H1 (cell line): ENCODE results near the gene DBF4B. TPM values are rescaled to one million over a fixed set of nuclear protein-coding genes. Genes with fewer than 3 reads are reported as not detected.

Source experiments
- CTCF ChIA-PET: fragments of 300-600 bp; sonication (Branson Sonifier 250); formaldehyde crosslinking; loops from one replicate; lab custom pipeline; 2021; ENCODE audit not compliant: partially characterized antibody; lab: Charles Lee
- POLR2A ChIA-PET: fragments of 300-600 bp; sonication (Branson Sonifier 250); formaldehyde crosslinking; loops from one replicate; lab custom pipeline; 2021; ENCODE audit warnings: inconsistent platforms; ENCODE audit not compliant: partially characterized antibody; lab: Charles Lee
- DNase-seq, 2 experiments: peaks; one replicate each; pipeline versions ENCODE4 v3.0.0 to v3.0.0-alpha.2; 2010 to 2022; ENCODE audit warnings: low spot score in 2 of 2, low read depth in 1 of 2, mixed read lengths in 1 of 2
- FAIRE-seq: peaks from 2 replicates; lab custom pipeline; 2011; peaks lifted over from hg19 to GRCh38; lab: Jason Lieb, UNC
- H2AFZ ChIP-seq: 2 replicates; pipeline ENCODE4 v1.8.1; 2012; ENCODE audit warnings: low read length, inconsistent platforms
- H2AK5ac ChIP-seq: 2 replicates; pipeline ENCODE4 v1.6.1; 2013; ENCODE audit warnings: low read depth, low read length
- H2BK120ac ChIP-seq: replicated peaks from 2 replicates; pipeline ENCODE3; 2013; ENCODE audit warnings: low read depth, low read length, inconsistent platforms
- H2BK12ac ChIP-seq: 2 replicates; pipeline ENCODE4 v1.6.1; 2013; ENCODE audit warnings: low read depth, low read length
- H2BK15ac ChIP-seq: 2 replicates; pipeline ENCODE4 v1.6.1; 2013; ENCODE audit warnings: low read length
- H2BK20ac ChIP-seq: 2 replicates; pipeline ENCODE4 v1.6.1; 2013; ENCODE audit warnings: low read length
- H2BK5ac ChIP-seq: 2 replicates; pipeline ENCODE4 v1.6.1; 2013; ENCODE audit warnings: low read depth, low read length
- H3K14ac ChIP-seq: 2 replicates; pipeline ENCODE4 v1.6.1; 2013; ENCODE audit warnings: inconsistent platforms; ENCODE audit not compliant: insufficient read length
- H3K18ac ChIP-seq: 2 replicates; pipeline ENCODE4 v1.6.1; 2013; ENCODE audit warnings: low read length; ENCODE audit errors: extremely low read depth
- H3K23ac ChIP-seq: 2 replicates; pipeline ENCODE4 v1.6.1; 2013; ENCODE audit warnings: inconsistent platforms; ENCODE audit not compliant: insufficient read length
- H3K23me2 ChIP-seq: 2 replicates; pipeline ENCODE4 v1.6.1; 2013; ENCODE audit warnings: low read depth, low read length
- H3K27ac ChIP-seq: 2 replicates; pipeline ENCODE4 v1.6.1; 2011; ENCODE audit warnings: low read depth, low read length, inconsistent platforms
- H3K27me3 ChIP-seq, 4 experiments: replicated peaks in 1 of 4; 1 replicate in 1 of 4; 2 replicates in 3 of 4; pipeline versions ENCODE4 v1.6.1 to v1.8.1; 2011 to 2013; ENCODE audit warnings: low read length in 3 of 4, mild to moderate bottlenecking in 3 of 4, inconsistent platforms in 2 of 4, mixed read lengths in 2 of 4, moderate library complexity in 1 of 4; ENCODE audit not compliant: control insufficient read depth in 3 of 4, insufficient read depth in 3 of 4; ENCODE audit errors: extremely low read depth in 1 of 4
- H3K36me3 ChIP-seq, 4 experiments: 2 replicates each; pipeline versions ENCODE4 v1.6.1 to v1.8.1; 2011 to 2013; ENCODE audit warnings: mild to moderate bottlenecking in 4 of 4, low read length in 3 of 4, moderate library complexity in 2 of 4, control low read depth in 1 of 4, inconsistent platforms in 1 of 4; ENCODE audit not compliant: insufficient read depth in 4 of 4, control insufficient read depth in 2 of 4
- H3K4ac ChIP-seq: replicated peaks from 2 replicates; pipeline ENCODE3; 2013; ENCODE audit warnings: low read length, low read depth, mixed read lengths, inconsistent platforms; ENCODE audit not compliant: insufficient read length
- H3K4me1 ChIP-seq, 4 experiments: replicated peaks in 1 of 4; 1 replicate in 1 of 4; 2 replicates in 3 of 4; pipeline versions ENCODE4 v1.6.1 to v1.8.1; 2011 to 2013; ENCODE audit warnings: low read length in 3 of 4, inconsistent platforms in 2 of 4, mixed read lengths in 1 of 4; ENCODE audit not compliant: insufficient read depth in 4 of 4, control insufficient read depth in 3 of 4
- H3K4me2 ChIP-seq, 2 experiments: 2 replicates each; pipeline versions ENCODE4 v1.6.1 to v1.8.1; 2011 to 2013; ENCODE audit warnings: low read depth in 2 of 2, low read length in 2 of 2, control low read depth in 1 of 2, inconsistent platforms in 1 of 2, mild to moderate bottlenecking in 1 of 2; ENCODE audit not compliant: insufficient read depth in 1 of 2
- H3K4me3 ChIP-seq, 4 experiments: fragments of 200-600, 300-600 bp in 1 of 4; sonication (generic), shearing (Covaris generic), sonication (Bioruptor Twin) in 1 of 4; 2 replicates each; pipeline versions ENCODE4 v1.5.1 to v1.8.1; 2011 to 2016; ENCODE audit warnings: low read length in 4 of 4, low read depth in 3 of 4, control low read depth in 2 of 4, inconsistent platforms in 2 of 4, mild to moderate bottlenecking in 2 of 4, mixed read lengths in 1 of 4, moderate library complexity in 1 of 4; ENCODE audit not compliant: insufficient read depth in 2 of 4; ENCODE audit errors: extremely low read depth in 1 of 4
- H3K56ac ChIP-seq: replicated peaks from 2 replicates; pipeline ENCODE3; 2013; ENCODE audit warnings: low read depth, mild to moderate bottlenecking, mixed read lengths, low read length, inconsistent platforms; ENCODE audit not compliant: insufficient read length
- H3K79me1 ChIP-seq: 2 replicates; pipeline ENCODE4 v1.6.1; 2013; ENCODE audit warnings: low read depth, low read length, control low read depth
- H3K79me2 ChIP-seq, 2 experiments: 2 replicates each; pipeline versions ENCODE4 v1.6.1 to v1.8.1; 2012 to 2013; ENCODE audit warnings: low read length in 2 of 2, mild to moderate bottlenecking in 2 of 2, inconsistent platforms in 1 of 2; ENCODE audit not compliant: insufficient read depth in 2 of 2, control insufficient read depth in 1 of 2
- H3K9ac ChIP-seq, 4 experiments: replicated peaks in 1 of 4; 1 replicate in 1 of 4; 2 replicates in 3 of 4; pipeline versions ENCODE4 v1.6.1 to v1.8.1; 2011 to 2013; ENCODE audit warnings: low read depth in 3 of 4, low read length in 3 of 4, control low read depth in 2 of 4, mild to moderate bottlenecking in 2 of 4, moderate library complexity in 2 of 4, inconsistent platforms in 1 of 4; ENCODE audit errors: extremely low read depth in 1 of 4
- H3K9me3 ChIP-seq, 2 experiments: 2 replicates each; pipeline versions ENCODE4 v1.6.1 to v1.8.1; 2012 to 2013; ENCODE audit warnings: mild to moderate bottlenecking in 2 of 2, moderate library complexity in 2 of 2, control low read depth in 1 of 2, inconsistent platforms in 1 of 2, low read depth in 1 of 2, low read length in 1 of 2, mixed read lengths in 1 of 2; ENCODE audit not compliant: insufficient read depth in 2 of 2
- H4K20me1 ChIP-seq, 2 experiments: replicated peaks in 1 of 2; 2 replicates each; pipeline versions ENCODE3 to v1.8.1; 2011 to 2013; ENCODE audit warnings: inconsistent platforms in 2 of 2, low read length in 2 of 2, mild to moderate bottlenecking in 1 of 2; ENCODE audit not compliant: insufficient read depth in 2 of 2, control insufficient read depth in 1 of 2
- H4K5ac ChIP-seq: 2 replicates; pipeline ENCODE4 v1.6.1; 2013; ENCODE audit warnings: low read length, low read depth, mixed read lengths, inconsistent platforms; ENCODE audit not compliant: insufficient read length
- H4K8ac ChIP-seq: 2 replicates; pipeline ENCODE4 v1.8.0; 2013; ENCODE audit warnings: mild to moderate bottlenecking, moderate library complexity, low read length, inconsistent platforms; ENCODE audit not compliant: insufficient read depth; ENCODE audit errors: extremely low read depth
- H4K91ac ChIP-seq: replicated peaks from 2 replicates; pipeline ENCODE3; 2013; ENCODE audit warnings: low read length, mixed read lengths, inconsistent platforms; ENCODE audit not compliant: insufficient read length
- CREB1 ChIP-seq: IDR thresholded peaks from 2 replicates; pipeline ENCODE4 v1.6.1; 2012; ENCODE audit warnings: inconsistent platforms
- NANOG ChIP-seq: IDR thresholded peaks from 2 replicates; pipeline ENCODE4 v1.6.1; 2011; ENCODE audit warnings: low read length, low read depth, mild to moderate bottlenecking, inconsistent platforms; ENCODE audit not compliant: insufficient read depth, poor library complexity, severe bottlenecking
- ZNF274 ChIP-seq: IDR thresholded peaks from 2 replicates; pipeline ENCODE4 v1.7.0; 2012; ENCODE audit warnings: low read length, borderline replicate concordance; ENCODE audit errors: extremely low read depth
- WGBS, 2 experiments: shearing (Covaris generic) in 1 of 2; methylation state at CpG; one replicate each; pipeline versions ENCODE4 v1.1.6 to v1.1.7; 2013 to 2015; ENCODE audit warnings: low lambda C conversion rate in 2 of 2, mixed read lengths in 2 of 2, inconsistent platforms in 1 of 2, low coverage in 1 of 2, missing lambda C conversion rate in 1 of 2; ENCODE audit not compliant: insufficient replicate concordance in 2 of 2, insufficient coverage in 1 of 2, insufficient read length in 1 of 2; ENCODE audit errors: extremely low coverage in 1 of 2, missing lambda C conversion rate in 1 of 2; 5-methylcytosine and 5-hydroxymethylcytosine counted together
- polyA plus RNA-seq, 7 experiments: library from polyadenylated mRNA; depleted of rRNA in 3 of 7; stranded (reverse) in 5 of 7; unstranded in 2 of 7; fragments of >200 nt in 5 of 7; fragments of 200-250 nt in 2 of 7; gene quantifications; 1 replicate in 5 of 7; 2 replicates in 1 of 7; 4 replicates in 1 of 7; pipeline versions ENCODE4 v1.2.1 to v1.2.3, GENCODE V29; 2011 to 2013; ENCODE audit warnings: missing spikeins in 2 of 7, mixed read lengths in 2 of 7
- total RNA-seq: library from RNA; stranded (reverse); fragmentation: NEBNext Ultra II Directional; extraction: Animal tissue kit (Norgen Biotek cat#: 25700); gene quantifications from 2 replicates; pipeline ENCODE4 v1.2.1, GENCODE V29; 2021

DBF4B gene
- total and polyA plus RNA-seq, 2 of the 8 experiments (the other 6 are each of a cell fraction or from before 2014, with no cell fraction given) = 20.2 to 26.9 TPM

DNA sequence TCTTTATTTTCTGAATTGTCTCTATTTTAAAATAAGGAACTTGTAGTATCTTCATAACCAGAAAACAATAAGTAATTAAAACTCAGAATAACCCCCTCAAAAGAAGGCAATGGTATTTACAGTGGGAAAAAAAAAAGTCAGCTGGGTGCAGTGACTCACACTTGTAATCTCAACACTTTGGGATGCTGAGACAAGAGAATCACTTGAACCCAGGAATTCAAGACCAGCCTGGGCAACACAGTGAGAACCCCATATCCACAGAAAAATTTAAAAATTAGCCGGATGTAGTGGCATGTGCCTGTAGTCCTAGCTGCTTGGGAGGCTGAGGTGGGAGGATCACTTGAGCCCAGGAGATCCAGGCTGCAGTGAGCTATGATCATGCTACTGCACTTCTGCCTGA is 83.8 kb downstream of the DBF4B start:
- no peak overlapping the region for H3K18ac ChIP-seq
- no peak overlapping the region for H3K27ac ChIP-seq
- no peak overlapping the region for H2BK15ac ChIP-seq
- POLR2A ChIA-PET = interaction anchor here (0.5 to 0.9 kb wide), 3 partner anchors 11 to 57 kb away, joined by 3 read pairs; no protein-coding TSS in a partner anchor
- 100% methylated on average over 1 of the region's 1 CpG; no CpG with 5 or more reads in 1 of the 2 experiments for WGBS, 2 experiments
- H3K56ac ChIP-seq = no peak overlapping the region
- H3K4ac ChIP-seq = no peak overlapping the region
- H3K23me2 ChIP-seq = no peaks in the 10 kb centered on the region
- H2AFZ ChIP-seq = no peak overlapping the region
- peaks cover 0 to 5% of the 10 kb centered on the region in 2 experiments for H4K20me1 ChIP-seq
- H4K91ac ChIP-seq = no peak overlapping the region
- no peak overlapping the region for H2BK20ac ChIP-seq
- H3K14ac ChIP-seq = no peak overlapping the region
- H3K4me3 ChIP-seq = no peak overlapping the region
- no peak overlapping the region for H2AK5ac ChIP-seq
- H4K5ac ChIP-seq = no peak overlapping the region
- CTCF ChIA-PET = interaction anchor here (0.7 kb wide), 1 partner anchor 85 kb away, joined by 4 read pairs; no protein-coding TSS in a partner anchor
- H3K9ac ChIP-seq = no peak overlapping the region
- no peak overlapping the region for H2BK5ac ChIP-seq
- H2BK12ac ChIP-seq = no peak overlapping the region
- H3K4me1 ChIP-seq = peaks cover 0 to 3% (median 0%) of the 10 kb centered on the region in 4 experiments; a peak in 2 of 7 replicates
- H4K8ac ChIP-seq = no peak overlapping the region
- no peaks in the 10 kb centered on the region for H3K79me2 ChIP-seq
- no peaks in the 10 kb centered on the region for H3K9me3 ChIP-seq
- no peaks in the 10 kb centered on the region for H3K27me3 ChIP-seq
- TF ChIP-seq ZNF274 (no peak), NANOG (no peak), CREB1 (no peak)
- TF ChIP-seq, all 59 proteins: peak for 0
- no peak for DNase-seq
- H3K4me2 ChIP-seq = no peak overlapping the region
- no peak overlapping the region for H2BK120ac ChIP-seq
- H3K23ac ChIP-seq = no peak overlapping the region
- H3K79me1 ChIP-seq = no peaks in the 10 kb centered on the region
- FAIRE-seq = no peak
- H3K36me3 ChIP-seq = peaks cover 0 to under 1% (median 0%) of the 10 kb centered on the region in 4 experiments; a peak in 2 of 8 replicates
